Stimulated activated CD8-positive, alpha-beta memory T cell treated with anti-CD3 and anti-CD28 coated beads, Interleukin-7, amount 100 ng/mL, for 48 hours (primary cell): ENCODE measurements around the gene ZBTB8A.
"Not testable (repeated sequence)": the region's sequence is repeated elsewhere in the genome, so short reads cannot be mapped to it uniquely, and the experiment has no call there.

Experiments
- DNase-seq, 2 donors: peaks; one replicate each; pipeline ENCODE4 v3.0.0-alpha.2; 2020; ENCODE audit warnings: low read depth in 1 of 2; ENCODE audit errors: extremely low read depth in 1 of 2

ZBTB8A gene

GRCh38 chr1:32536117-32536516, 3.1 kb upstream of the ZBTB8A start:
- no peak for DNase-seq

GRCh38 chr1:32536764-32537163, 2.5 kb upstream of the ZBTB8A start:
- DNase-seq = no peak

GRCh38 chr1:32539584-32540571, 651 bp downstream of the ZBTB8A start:
- no peak for DNase-seq

- no peak for DNase-seq
Measured at GRCh38 chr1:32540605-32541004, 1.4 kb downstream of the ZBTB8A start.

- no peak for DNase-seq
Measured at GRCh38 chr1:32541064-32541566, 1.9 kb downstream of the ZBTB8A start.

- DNase-seq = no peak
Measured at GRCh38 chr1:32546611-32547010, 7.4 kb downstream of the ZBTB8A start.

GRCh38 chr1:32549616-32550015, 10.4 kb downstream of the ZBTB8A start:
- no peak for DNase-seq

GRCh38 chr1:32554288-32554687, 15.1 kb downstream of the ZBTB8A start:
- no peak for DNase-seq

GRCh38 chr1:32557035-32557434, 17.8 kb downstream of the ZBTB8A start:
- not testable (repeated sequence) for DNase-seq

- DNase-seq = no peak
Measured at GRCh38 chr1:32557812-32558211, 18.6 kb downstream of the ZBTB8A start.

- DNase-seq = no peak
Measured at GRCh38 chr1:32568929-32569328, 29.7 kb downstream of the ZBTB8A start.

GRCh38 chr1:32580348-32581017, 41.3 kb downstream of the ZBTB8A start:
- DNase-seq = no peak

- DNase-seq = no peak
Measured at GRCh38 chr1:32592943-32593342, 53.7 kb downstream of the ZBTB8A start.

- no peak for DNase-seq
Measured at GRCh38 chr1:32600034-32600433, 60.8 kb downstream of the ZBTB8A start.

- DNase-seq = no peak
Measured at GRCh38 chr1:32605711-32606424, 66.6 kb downstream of the ZBTB8A start.

GRCh38 chr1:32606565-32607371, 67.5 kb downstream of the ZBTB8A start:
- no peak for DNase-seq

- DNase-seq = no peak
Measured at GRCh38 chr1:32609180-32609579, 70.0 kb downstream of the ZBTB8A start.

- no peak for DNase-seq
Measured at GRCh38 chr1:32611859-32612188, 72.6 kb downstream of the ZBTB8A start.

GRCh38 chr1:32612189-32612881, 73.1 kb downstream of the ZBTB8A start:
- DNase-seq = peak; percentile 31 to 56

- no peak for DNase-seq
Measured at GRCh38 chr1:32613472-32613871, 74.2 kb downstream of the ZBTB8A start.
